WTC11 (cell line): ENCODE data around the gene KBTBD12. TPM values are rescaled to one million over a fixed set of nuclear protein-coding genes. Genes with fewer than 3 reads are reported as not detected.

ENCODE experiments used
- ATAC-seq: fragments of 200-7000 bp; cut with Tn5 transposase; 2 replicates; pipeline ENCODE4 v1.10.0; 2021; ENCODE audit warnings: mild to moderate bottlenecking, moderate library complexity
- CTCF ChIA-PET: fragments of 300-600 bp; sonication (Branson Sonifier 250); formaldehyde crosslinking; loops from one replicate; lab custom pipeline; 2021; ENCODE audit warnings: antibody characterized with exemption; lab: Charles Lee
- POLR2A ChIA-PET: fragments of 350-600 bp; sonication (Branson Sonifier 250); formaldehyde crosslinking; loops from one replicate; lab custom pipeline; 2021; ENCODE audit warnings: antibody characterized with exemption; lab: Charles Lee
- DNase-seq: peaks from one replicate; pipeline ENCODE4 v3.0.0; 2021; ENCODE audit warnings: low spot score
- H3K27ac Mint-ChIP-seq: 2 replicates; pipeline ENCODE4 v1.8.0; 2021; ENCODE audit warnings: mixed read lengths
- H3K27me3 Mint-ChIP-seq: 2 replicates; pipeline ENCODE4 v1.8.0; 2021; ENCODE audit warnings: low read depth, mild to moderate bottlenecking, moderate library complexity, mixed read lengths
- H3K36me3 Mint-ChIP-seq: 2 replicates; pipeline ENCODE4 v1.8.0; 2021; ENCODE audit warnings: mixed read lengths
- H3K4me1 Mint-ChIP-seq: 2 replicates; pipeline ENCODE4 v1.8.0; 2022; ENCODE audit warnings: mixed read lengths
- H3K4me3 Mint-ChIP-seq: 2 replicates; pipeline ENCODE4 v1.8.0; 2021; ENCODE audit warnings: mild to moderate bottlenecking, moderate library complexity, mixed read lengths
- H3K9me3 Mint-ChIP-seq: 2 replicates; pipeline ENCODE4 v1.8.0; 2021; ENCODE audit warnings: mixed read lengths
- ETV6 ChIP-seq: sonication (generic); formaldehyde crosslinking; IDR thresholded peaks from 2 replicates; pipeline ENCODE4 v1.8.1; 2022; ENCODE audit warnings: mild to moderate bottlenecking, missing genetic modification reagents
- JUN ChIP-seq: sonication (generic); formaldehyde crosslinking; IDR thresholded peaks from 2 replicates; pipeline ENCODE4 v1.8.0; 2023; ENCODE audit warnings: mild to moderate bottlenecking, missing genetic modification reagents
- MXD4 ChIP-seq: fragments of 250-450 bp; sonication (Bioruptor Pico); IDR thresholded peaks from 2 replicates; pipeline ENCODE4 v1.8.0; 2021; ENCODE audit warnings: mild to moderate bottlenecking, moderate library complexity, borderline replicate concordance
- MYBL2 ChIP-seq: sonication (generic); formaldehyde crosslinking; IDR thresholded peaks from 2 replicates; pipeline ENCODE4 v1.8.1; 2023; ENCODE audit warnings: mild to moderate bottlenecking, moderate library complexity, missing genetic modification reagents
- NFYB ChIP-seq: sonication (generic); formaldehyde crosslinking; conservative IDR thresholded peaks from 2 replicates; pipeline ENCODE4 v1.8.0; 2022; ENCODE audit warnings: low read depth, missing genetic modification reagents
- OVOL2 ChIP-seq: fragments of 250-450 bp; sonication (Bioruptor Pico); IDR thresholded peaks from 2 replicates; pipeline ENCODE4 v1.9.0; 2021; ENCODE audit warnings: mild to moderate bottlenecking, borderline replicate concordance
- RELA ChIP-seq: sonication (generic); formaldehyde crosslinking; IDR thresholded peaks from 2 replicates; pipeline ENCODE4 v1.8.1; 2022; ENCODE audit warnings: missing genetic modification reagents, mild to moderate bottlenecking, borderline replicate concordance
- SMAD4 ChIP-seq: sonication (generic); formaldehyde crosslinking; IDR thresholded peaks from 2 replicates; pipeline ENCODE4 v1.8.0; 2022; ENCODE audit warnings: mild to moderate bottlenecking, missing genetic modification reagents
- SP1 ChIP-seq: sonication (generic); formaldehyde crosslinking; conservative IDR thresholded peaks from 2 replicates; pipeline ENCODE4 v1.8.1; 2022; ENCODE audit warnings: missing genetic modification reagents
- ZNF121 ChIP-seq: sonication (generic); formaldehyde crosslinking; IDR thresholded peaks from 2 replicates; pipeline ENCODE4 v1.8.0; 2023; ENCODE audit warnings: missing genetic modification reagents
- ZNF138 ChIP-seq: sonication (generic); formaldehyde crosslinking; conservative IDR thresholded peaks from 2 replicates; pipeline ENCODE4 v1.8.1; 2022; ENCODE audit warnings: mild to moderate bottlenecking, moderate library complexity, missing genetic modification reagents
- ZNF232 ChIP-seq: sonication (generic); formaldehyde crosslinking; IDR thresholded peaks from 2 replicates; pipeline ENCODE4 v1.8.0; 2022; ENCODE audit warnings: mild to moderate bottlenecking, missing genetic modification reagents
- ZNF396 ChIP-seq: fragments of 250-450 bp; sonication (Bioruptor Pico); IDR thresholded peaks from 2 replicates; pipeline ENCODE4 v1.8.0; 2021; ENCODE audit warnings: mild to moderate bottlenecking, moderate library complexity, borderline replicate concordance
- ZNF671 ChIP-seq: fragments of 250-450 bp; sonication (Bioruptor Pico); IDR thresholded peaks from 2 replicates; pipeline ENCODE4 v1.8.0; 2021; ENCODE audit warnings: mild to moderate bottlenecking
- total RNA-seq: library from RNA; stranded (reverse); gene quantifications from 3 replicates; pipeline ENCODE4 v1.2.3, GENCODE V29; 2021
- TF ChIP-seq, protein P1 (sequence below): sonication (generic); formaldehyde crosslinking; IDR thresholded peaks from 2 replicates; pipeline ENCODE4 v1.8.1; 2023; ENCODE audit warnings: mild to moderate bottlenecking, moderate library complexity, missing genetic modification reagents
- TF ChIP-seq, protein P2 (sequence below): sonication (generic); formaldehyde crosslinking; IDR thresholded peaks from 2 replicates; pipeline ENCODE4 v1.8.1; 2022; ENCODE audit warnings: low read depth, mild to moderate bottlenecking, moderate library complexity, missing genetic modification reagents, borderline replicate concordance
- TF ChIP-seq, protein P3 (sequence below): sonication (generic); formaldehyde crosslinking; IDR thresholded peaks from 2 replicates; pipeline ENCODE4 v1.8.1; 2023; ENCODE audit warnings: mild to moderate bottlenecking, missing genetic modification reagents, moderate library complexity
- TF ChIP-seq, protein P4 (sequence below): fragments of 250-450 bp; sonication (Bioruptor Pico); conservative IDR thresholded peaks from 2 replicates; pipeline ENCODE4 v1.9.0; 2021; ENCODE audit warnings: mild to moderate bottlenecking
- TF ChIP-seq, protein P5 (sequence below): sonication (generic); formaldehyde crosslinking; IDR thresholded peaks from 2 replicates; pipeline ENCODE4 v1.8.0; 2022; ENCODE audit warnings: mild to moderate bottlenecking, missing genetic modification reagents
- TF ChIP-seq, protein P6 (sequence below): sonication (generic); formaldehyde crosslinking; IDR thresholded peaks from 2 replicates; pipeline ENCODE4 v1.8.0; 2023; ENCODE audit warnings: mild to moderate bottlenecking, missing genetic modification reagents
- TF ChIP-seq, protein P7 (sequence below): fragments of 200-600 bp; IDR thresholded peaks from 2 replicates; pipeline ENCODE4 v1.8.0; 2022; ENCODE audit warnings: antibody characterized with exemption

The KBTBD12 gene
- total RNA-seq, 1 experiment from 2014 or later = 0.22 TPM

DNA sequence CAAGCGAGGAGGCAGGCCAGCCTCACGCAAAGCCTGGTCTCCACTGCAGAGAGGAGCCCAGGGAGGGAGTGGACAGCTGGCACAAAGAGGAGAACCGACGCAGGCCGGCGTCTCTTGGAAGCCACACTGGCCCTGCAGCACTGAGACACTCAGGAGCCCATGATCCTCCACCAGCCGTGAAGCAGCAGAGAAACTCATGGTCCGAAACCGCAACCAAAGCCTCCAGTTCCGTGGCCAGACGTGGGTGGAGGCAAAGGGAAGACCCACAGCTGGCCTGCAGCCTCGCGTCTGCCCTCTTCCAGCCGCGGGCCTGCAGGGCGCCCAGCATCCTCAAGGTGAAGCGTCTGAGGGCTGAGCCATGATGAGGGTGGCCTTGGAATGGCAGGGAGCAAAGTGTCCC, 75.0 kb downstream of the KBTBD12 start (continued):
- TF ChIP-seq ZNF396 (CRISPR knock-in tag) (no peak), ETV6 (CRISPR knock-in tag) (no peak)
- TF ChIP-seq, protein P1, sequence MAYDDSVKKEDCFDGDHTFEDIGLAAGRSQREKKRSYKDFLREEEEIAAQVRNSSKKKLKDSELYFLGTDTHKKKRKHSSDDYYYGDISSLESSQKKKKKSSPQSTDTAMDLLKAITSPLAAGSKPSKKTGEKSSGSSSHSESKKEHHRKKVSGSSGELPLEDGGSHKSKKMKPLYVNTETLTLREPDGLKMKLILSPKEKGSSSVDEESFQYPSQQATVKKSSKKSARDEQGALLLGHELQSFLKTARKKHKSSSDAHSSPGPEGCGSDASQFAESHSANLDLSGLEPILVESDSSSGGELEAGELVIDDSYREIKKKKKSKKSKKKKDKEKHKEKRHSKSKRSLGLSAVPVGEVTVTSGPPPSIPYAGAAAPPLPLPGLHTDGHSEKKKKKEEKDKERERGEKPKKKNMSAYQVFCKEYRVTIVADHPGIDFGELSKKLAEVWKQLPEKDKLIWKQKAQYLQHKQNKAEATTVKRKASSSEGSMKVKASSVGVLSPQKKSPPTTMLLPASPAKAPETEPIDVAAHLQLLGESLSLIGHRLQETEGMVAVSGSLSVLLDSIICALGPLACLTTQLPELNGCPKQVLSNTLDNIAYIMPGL (CRISPR knock-in tag) = no peak

DNA sequence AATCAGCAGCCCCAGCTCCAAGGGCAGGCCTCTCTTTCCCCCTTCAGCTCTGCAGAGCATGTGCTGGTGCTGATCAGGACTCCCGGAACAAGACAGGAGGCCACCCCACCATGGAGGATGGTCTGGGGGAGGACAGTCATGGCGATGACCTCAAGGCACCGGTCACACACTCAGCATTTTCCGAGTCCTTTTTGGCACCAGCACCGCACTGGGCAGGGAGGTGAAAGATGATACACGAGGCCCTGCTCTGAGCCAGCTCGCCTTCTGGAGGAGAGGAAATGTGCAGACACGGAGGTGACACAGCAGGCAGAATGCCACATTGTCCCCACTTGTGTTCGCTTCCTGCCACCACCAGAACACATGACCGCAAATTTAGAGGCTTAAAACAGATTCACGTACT, 75.4 kb downstream of the KBTBD12 start:
- ATAC-seq (no peak), DNase-seq (no peak)
- Mint-ChIP-seq H3K9me3 (no peaks in the 10 kb centered on the region), H3K27me3 (peaks cover 37% of the 10 kb centered on the region), H3K4me1 (no peaks in the 10 kb centered on the region), H3K36me3 (no peaks in the 10 kb centered on the region), H3K4me3 (no peak overlapping the region), H3K27ac (no peak overlapping the region)
- POLR2A ChIA-PET = no interaction called here
- TF ChIP-seq RELA = no peak
- no peak for TF ChIP-seq ZNF121 (CRISPR knock-in tag)
- TF ChIP-seq, protein P2, sequence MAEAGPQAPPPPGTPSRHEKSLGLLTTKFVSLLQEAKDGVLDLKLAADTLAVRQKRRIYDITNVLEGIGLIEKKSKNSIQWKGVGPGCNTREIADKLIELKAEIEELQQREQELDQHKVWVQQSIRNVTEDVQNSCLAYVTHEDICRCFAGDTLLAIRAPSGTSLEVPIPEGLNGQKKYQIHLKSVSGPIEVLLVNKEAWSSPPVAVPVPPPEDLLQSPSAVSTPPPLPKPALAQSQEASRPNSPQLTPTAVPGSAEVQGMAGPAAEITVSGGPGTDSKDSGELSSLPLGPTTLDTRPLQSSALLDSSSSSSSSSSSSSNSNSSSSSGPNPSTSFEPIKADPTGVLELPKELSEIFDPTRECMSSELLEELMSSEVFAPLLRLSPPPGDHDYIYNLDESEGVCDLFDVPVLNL = no peak
- TF ChIP-seq, protein P3, sequence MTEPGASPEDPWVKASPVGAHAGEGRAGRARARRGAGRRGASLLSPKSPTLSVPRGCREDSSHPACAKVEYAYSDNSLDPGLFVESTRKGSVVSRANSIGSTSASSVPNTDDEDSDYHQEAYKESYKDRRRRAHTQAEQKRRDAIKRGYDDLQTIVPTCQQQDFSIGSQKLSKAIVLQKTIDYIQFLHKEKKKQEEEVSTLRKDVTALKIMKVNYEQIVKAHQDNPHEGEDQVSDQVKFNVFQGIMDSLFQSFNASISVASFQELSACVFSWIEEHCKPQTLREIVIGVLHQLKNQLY (CRISPR knock-in tag) = no peak
- TF ChIP-seq, protein P4, sequence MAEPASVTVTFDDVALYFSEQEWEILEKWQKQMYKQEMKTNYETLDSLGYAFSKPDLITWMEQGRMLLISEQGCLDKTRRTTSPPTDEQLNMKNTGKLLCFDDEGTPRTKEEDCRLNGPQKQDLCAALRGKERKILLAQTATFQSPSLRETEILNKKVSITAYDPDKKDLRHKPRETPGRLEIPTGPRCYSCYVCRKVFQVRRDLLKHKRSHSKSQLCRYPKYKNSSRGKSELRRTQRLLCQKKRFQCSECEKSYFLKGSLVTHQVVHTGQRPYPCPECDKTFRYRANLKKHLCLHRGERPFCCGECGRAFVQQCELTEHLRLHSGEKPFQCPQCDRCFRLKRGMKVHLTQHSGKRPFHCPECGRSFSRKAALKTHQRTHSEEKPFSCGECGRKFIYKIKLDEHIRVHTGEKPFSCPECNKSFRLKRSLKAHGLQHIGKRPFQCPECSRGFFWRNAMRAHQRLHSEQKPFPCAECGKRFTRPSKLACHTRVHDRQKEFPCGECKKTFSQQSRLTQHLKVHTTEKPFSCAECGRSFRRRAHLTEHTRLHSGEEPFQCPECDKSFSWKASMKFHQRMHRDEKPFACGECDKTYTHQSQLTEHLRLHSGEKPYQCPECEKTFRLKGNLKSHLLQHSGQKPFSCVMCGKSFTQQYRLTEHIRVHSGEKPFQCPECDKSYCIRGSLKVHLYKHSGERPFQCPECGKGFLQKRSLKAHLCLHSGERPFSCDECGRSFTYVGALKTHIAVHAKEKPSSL (CRISPR knock-in tag) = no peak
- CTCF ChIA-PET = no interaction called here

DNA sequence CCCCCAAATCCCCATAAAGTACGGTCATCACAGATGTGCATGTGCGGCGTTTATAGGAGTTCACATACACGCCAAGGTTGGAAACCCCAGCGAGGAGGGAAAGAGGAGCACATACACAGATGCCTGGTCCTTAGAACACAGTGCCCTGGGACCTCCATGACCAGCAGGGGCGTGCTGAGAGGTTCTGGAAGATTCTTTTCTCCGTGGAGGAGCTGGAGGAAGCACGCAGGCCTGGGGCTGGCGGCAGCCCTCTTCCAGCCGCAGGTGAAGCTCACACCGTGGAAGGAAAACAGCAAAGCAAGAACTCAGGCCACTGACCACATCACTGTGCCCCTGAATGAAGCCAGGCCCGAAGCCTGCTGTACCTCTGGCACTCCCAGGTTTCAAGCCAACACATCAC, 76.2 kb downstream of the KBTBD12 start:
- ChIA-PET POLR2A (no interaction called here), CTCF (interaction anchor here (1.0 to 1.5 kb wide), 2 partner anchors 143 to 312 kb away, joined by 4 read pairs; no protein-coding TSS in a partner anchor)
- no peak overlapping the region for H3K27ac Mint-ChIP-seq
- DNase-seq = no peak
- no peak for ATAC-seq
- no peak overlapping the region for H3K4me3 Mint-ChIP-seq
- no peaks in the 10 kb centered on the region for H3K4me1 Mint-ChIP-seq
- H3K27me3 Mint-ChIP-seq = peaks cover 37% of the 10 kb centered on the region
- H3K36me3 Mint-ChIP-seq = no peaks in the 10 kb centered on the region
- no peaks in the 10 kb centered on the region for H3K9me3 Mint-ChIP-seq
- TF ChIP-seq ZNF138 (CRISPR knock-in tag) (no peak), MXD4 (CRISPR knock-in tag) (no peak), SMAD4 (CRISPR knock-in tag) (no peak), RELA (no peak), ZNF232 (no peak), JUN (CRISPR knock-in tag) (no peak), OVOL2 (CRISPR knock-in tag) (no peak), SP1 (no peak), MYBL2 (CRISPR knock-in tag) (no peak), NFYB (CRISPR knock-in tag) (no peak), ZNF671 (CRISPR knock-in tag) (no peak)
- TF ChIP-seq, protein P5, sequence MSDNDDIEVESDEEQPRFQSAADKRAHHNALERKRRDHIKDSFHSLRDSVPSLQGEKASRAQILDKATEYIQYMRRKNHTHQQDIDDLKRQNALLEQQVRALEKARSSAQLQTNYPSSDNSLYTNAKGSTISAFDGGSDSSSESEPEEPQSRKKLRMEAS (CRISPR knock-in tag) = no peak
- TF ChIP-seq, protein P6, sequence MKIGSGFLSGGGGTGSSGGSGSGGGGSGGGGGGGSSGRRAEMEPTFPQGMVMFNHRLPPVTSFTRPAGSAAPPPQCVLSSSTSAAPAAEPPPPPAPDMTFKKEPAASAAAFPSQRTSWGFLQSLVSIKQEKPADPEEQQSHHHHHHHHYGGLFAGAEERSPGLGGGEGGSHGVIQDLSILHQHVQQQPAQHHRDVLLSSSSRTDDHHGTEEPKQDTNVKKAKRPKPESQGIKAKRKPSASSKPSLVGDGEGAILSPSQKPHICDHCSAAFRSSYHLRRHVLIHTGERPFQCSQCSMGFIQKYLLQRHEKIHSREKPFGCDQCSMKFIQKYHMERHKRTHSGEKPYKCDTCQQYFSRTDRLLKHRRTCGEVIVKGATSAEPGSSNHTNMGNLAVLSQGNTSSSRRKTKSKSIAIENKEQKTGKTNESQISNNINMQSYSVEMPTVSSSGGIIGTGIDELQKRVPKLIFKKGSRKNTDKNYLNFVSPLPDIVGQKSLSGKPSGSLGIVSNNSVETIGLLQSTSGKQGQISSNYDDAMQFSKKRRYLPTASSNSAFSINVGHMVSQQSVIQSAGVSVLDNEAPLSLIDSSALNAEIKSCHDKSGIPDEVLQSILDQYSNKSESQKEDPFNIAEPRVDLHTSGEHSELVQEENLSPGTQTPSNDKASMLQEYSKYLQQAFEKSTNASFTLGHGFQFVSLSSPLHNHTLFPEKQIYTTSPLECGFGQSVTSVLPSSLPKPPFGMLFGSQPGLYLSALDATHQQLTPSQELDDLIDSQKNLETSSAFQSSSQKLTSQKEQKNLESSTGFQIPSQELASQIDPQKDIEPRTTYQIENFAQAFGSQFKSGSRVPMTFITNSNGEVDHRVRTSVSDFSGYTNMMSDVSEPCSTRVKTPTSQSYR (CRISPR knock-in tag) = no peak
- TF ChIP-seq, protein P2 = no peak
- TF ChIP-seq, protein P7, sequence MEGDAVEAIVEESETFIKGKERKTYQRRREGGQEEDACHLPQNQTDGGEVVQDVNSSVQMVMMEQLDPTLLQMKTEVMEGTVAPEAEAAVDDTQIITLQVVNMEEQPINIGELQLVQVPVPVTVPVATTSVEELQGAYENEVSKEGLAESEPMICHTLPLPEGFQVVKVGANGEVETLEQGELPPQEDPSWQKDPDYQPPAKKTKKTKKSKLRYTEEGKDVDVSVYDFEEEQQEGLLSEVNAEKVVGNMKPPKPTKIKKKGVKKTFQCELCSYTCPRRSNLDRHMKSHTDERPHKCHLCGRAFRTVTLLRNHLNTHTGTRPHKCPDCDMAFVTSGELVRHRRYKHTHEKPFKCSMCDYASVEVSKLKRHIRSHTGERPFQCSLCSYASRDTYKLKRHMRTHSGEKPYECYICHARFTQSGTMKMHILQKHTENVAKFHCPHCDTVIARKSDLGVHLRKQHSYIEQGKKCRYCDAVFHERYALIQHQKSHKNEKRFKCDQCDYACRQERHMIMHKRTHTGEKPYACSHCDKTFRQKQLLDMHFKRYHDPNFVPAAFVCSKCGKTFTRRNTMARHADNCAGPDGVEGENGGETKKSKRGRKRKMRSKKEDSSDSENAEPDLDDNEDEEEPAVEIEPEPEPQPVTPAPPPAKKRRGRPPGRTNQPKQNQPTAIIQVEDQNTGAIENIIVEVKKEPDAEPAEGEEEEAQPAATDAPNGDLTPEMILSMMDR = no peak
